Neural progenitor cell (in vitro differentiated cells): ENCODE data around the gene PRSS27.

Source experiments
- CTCF ChIP-seq: fragments of 200-600 bp; sonication (generic); IDR thresholded peaks from 2 replicates; pipeline ENCODE4 v1.5.1; 2017; ENCODE audit warnings: antibody characterized with exemption, mild to moderate bottlenecking
- EZH2 ChIP-seq: fragments of 200-600 bp; sonication (generic); IDR thresholded peaks from 2 replicates; pipeline ENCODE4 v1.6.1; 2017; ENCODE audit warnings: antibody characterized with exemption, mild to moderate bottlenecking, moderate library complexity

GRCh38 chr16:2745116-2745890 is 25.3 kb upstream of the PRSS27 start:
- TF ChIP-seq CTCF (no peak), EZH2 (no peak)
